Stomach (tissue), 9 donors: ENCODE results near the gene DMXL1. TPM values are rescaled to one million over a fixed set of nuclear protein-coding genes. Genes with fewer than 3 reads are reported as not detected.
A peak's percentile ranks its signal among the peaks of the same experiment; 100 is the strongest.

ENCODE experiments used
- DNase-seq, 2 donors: peaks; one replicate each; pipeline versions ENCODE4 v3.0.0 to v3.0.0-alpha.2; 2013 to 2019
- H3K27ac ChIP-seq, 5 donors: fragments of 200-600 bp in 4 of 5; sonication (generic) in 4 of 5; one replicate each; pipeline ENCODE4 v1.5.1; 2013 to 2019; ENCODE audit warnings: mild to moderate bottlenecking in 1 of 5, moderate library complexity in 1 of 5
- H3K27me3 ChIP-seq, 3 donors: fragments of 200-600 bp; sonication (generic); one replicate each; pipeline ENCODE4 v1.5.1; 2017 to 2019; ENCODE audit warnings: mixed run types in 1 of 3
- H3K36me3 ChIP-seq, 4 donors: fragments of 200-600 bp; sonication (generic); 1 replicate in 3 of 4; 2 replicates in 1 of 4; pipeline ENCODE4 v1.5.1; 2016 to 2019
- H3K4me1 ChIP-seq, 4 donors: fragments of 200-600 bp; sonication (generic); one replicate each; pipeline ENCODE4 v1.5.1; 2016 to 2019
- H3K4me3 ChIP-seq, 4 donors: fragments of 200-600 bp; sonication (generic) in 3 of 4; one replicate each; pipeline ENCODE4 v1.5.1; 2016 to 2019; ENCODE audit warnings: mild to moderate bottlenecking in 1 of 4
- H3K9me3 ChIP-seq, 4 donors: fragments of 200-600 bp; sonication (generic); one replicate each; pipeline ENCODE4 v1.5.1; 2016 to 2019
- EP300 ChIP-seq: sonication (generic); formaldehyde crosslinking; IDR thresholded peaks from one replicate; pipeline ENCODE4 v1.6.1; 2017; ENCODE audit warnings: antibody characterized with exemption
- POLR2A ChIP-seq, 4 donors: fragments of 450-650 bp; IDR thresholded peaks; one replicate each; pipeline ENCODE4 v1.6.1; 2016; ENCODE audit warnings: antibody characterized with exemption in 4 of 4, control low read depth in 2 of 4, mild to moderate bottlenecking in 1 of 4, moderate library complexity in 1 of 4
- POLR2AphosphoS5 ChIP-seq, 3 donors: sonication (generic); formaldehyde crosslinking; IDR thresholded peaks; one replicate each; pipeline ENCODE4 v1.6.1; 2016; ENCODE audit warnings: antibody characterized with exemption in 3 of 3
- WGBS, 5 donors: extraction: QIAGEN DNeasy Blood & Tissue Kit in 3 of 5; methylation state at CpG; one replicate each; pipeline versions ENCODE4 v1.1.5 to v1.1.7; 2013 to 2018; 5-methylcytosine and 5-hydroxymethylcytosine counted together
- intact Hi-C: fragments of 100-400 bp; cut with DNase I; formaldehyde crosslinking; loops from one replicate; pipeline ENCODE4 v1.15.1; 2023; ENCODE audit warnings: low total_unique reads
- polyA plus RNA-seq, 3 donors: library from polyadenylated mRNA; stranded (reverse); fragments of 200-250 nt; gene quantifications; one replicate each; pipeline ENCODE4 v1.2.3, GENCODE V29; 2013
- total RNA-seq, 5 donors: library from RNA; depleted of rRNA; stranded (reverse); fragments of >200 nt; gene quantifications; one replicate each; pipeline versions ENCODE4 v1.1.0 to v1.2.3, GENCODE V29; 2014 to 2016
- TF ChIP-seq, protein P1 (sequence below), 7 experiments: fragments of 450-650 bp in 4 of 7; fragments of 200-600 bp in 3 of 7; sonication (generic) in 3 of 7; IDR thresholded peaks; one replicate each; pipeline ENCODE4 v1.5.1; 2016 to 2019; ENCODE audit warnings: antibody characterized with exemption in 7 of 7, control low read depth in 2 of 7, mild to moderate bottlenecking in 1 of 7
- donor health status: healthy with polysubstance abuse.
- donor health status: Bipolar disorder and iron deficiency.
- donor health status: healthy.

DMXL1 gene
- total and polyA plus RNA-seq, 8 donors: 6.0 to 164 (median 86.0) TPM

DNA sequence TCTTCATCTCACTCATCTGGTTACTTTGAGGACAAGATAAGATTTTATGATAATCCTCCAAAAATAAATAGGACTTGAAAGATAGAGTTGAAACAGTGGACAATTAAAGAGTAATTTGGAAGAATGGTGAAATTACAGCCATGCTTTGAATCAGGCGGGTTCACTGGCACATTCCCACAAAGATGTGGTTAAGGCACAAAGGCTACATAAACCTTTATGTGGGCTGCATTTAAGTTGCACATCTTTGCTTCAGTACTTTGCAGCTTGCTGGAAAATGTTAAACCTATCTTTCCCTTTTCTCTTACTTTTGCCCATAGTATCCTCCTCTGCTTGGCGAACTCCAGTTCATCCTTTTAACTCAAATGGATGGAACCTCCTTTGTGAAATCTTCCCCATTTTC lies 192.8 kb downstream of the DMXL1 start:
- peaks cover 0 to 19% (median 6%) of the 10 kb centered on the region in 4 donors for H3K9me3 ChIP-seq
- whole genome bisulfite sequencing, 5 donors: 93 to 99% (median 98%) methylated on average over 2 of the region's 2 CpGs
- no peak for TF ChIP-seq POLR2A (IDR thresholded peaks at IDR 0.05)
- TF ChIP-seq, protein P1, sequence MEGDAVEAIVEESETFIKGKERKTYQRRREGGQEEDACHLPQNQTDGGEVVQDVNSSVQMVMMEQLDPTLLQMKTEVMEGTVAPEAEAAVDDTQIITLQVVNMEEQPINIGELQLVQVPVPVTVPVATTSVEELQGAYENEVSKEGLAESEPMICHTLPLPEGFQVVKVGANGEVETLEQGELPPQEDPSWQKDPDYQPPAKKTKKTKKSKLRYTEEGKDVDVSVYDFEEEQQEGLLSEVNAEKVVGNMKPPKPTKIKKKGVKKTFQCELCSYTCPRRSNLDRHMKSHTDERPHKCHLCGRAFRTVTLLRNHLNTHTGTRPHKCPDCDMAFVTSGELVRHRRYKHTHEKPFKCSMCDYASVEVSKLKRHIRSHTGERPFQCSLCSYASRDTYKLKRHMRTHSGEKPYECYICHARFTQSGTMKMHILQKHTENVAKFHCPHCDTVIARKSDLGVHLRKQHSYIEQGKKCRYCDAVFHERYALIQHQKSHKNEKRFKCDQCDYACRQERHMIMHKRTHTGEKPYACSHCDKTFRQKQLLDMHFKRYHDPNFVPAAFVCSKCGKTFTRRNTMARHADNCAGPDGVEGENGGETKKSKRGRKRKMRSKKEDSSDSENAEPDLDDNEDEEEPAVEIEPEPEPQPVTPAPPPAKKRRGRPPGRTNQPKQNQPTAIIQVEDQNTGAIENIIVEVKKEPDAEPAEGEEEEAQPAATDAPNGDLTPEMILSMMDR (IDR thresholded peaks at IDR 0.05): no peak
- TF ChIP-seq POLR2AphosphoS5 (IDR thresholded peaks at IDR 0.05): no peak
- no peak for TF ChIP-seq EP300
- H3K36me3 ChIP-seq: no peaks in the 10 kb centered on the region
- intact Hi-C loops: loop anchor here (10.0 kb wide), 1 partner anchor 141 kb away; no protein-coding TSS in a partner anchor
- DNase-seq: no peak
- H3K4me3 ChIP-seq: no peak overlapping the region
- H3K27ac ChIP-seq: no peak overlapping the region
- no peaks in the 10 kb centered on the region for H3K27me3 ChIP-seq
- H3K4me1 ChIP-seq: peaks cover 0 to 5% (median 2%) of the 10 kb centered on the region in 4 donors

DNA sequence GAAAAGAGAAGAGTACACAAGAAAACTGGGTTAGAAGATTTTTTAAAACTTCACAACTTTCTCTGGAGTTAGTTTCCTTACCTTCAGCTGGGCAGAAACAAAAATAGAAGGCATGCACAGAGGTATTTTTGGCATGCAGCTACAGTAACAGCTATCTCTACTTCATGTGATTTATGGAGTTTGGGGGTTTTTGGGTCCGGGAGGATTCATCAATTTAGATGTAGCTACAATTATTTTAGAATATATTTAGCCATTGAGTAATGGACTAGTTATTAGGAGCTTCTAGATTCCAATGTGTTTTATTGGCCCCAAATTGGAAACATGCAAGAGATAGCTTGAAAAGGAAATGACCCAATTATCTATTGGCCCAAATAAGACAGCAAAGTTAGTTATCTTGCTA lies 193.3 kb downstream of the DMXL1 start:
- intact Hi-C loops: loop anchor here (10.0 kb wide), 1 partner anchor 141 kb away; no protein-coding TSS in a partner anchor
- Histone ChIP-seq H3K9me3 (peaks cover 0 to 19% (median 6%) of the 10 kb centered on the region in 4 donors), H3K4me3 (no peak overlapping the region), H3K27me3 (no peaks in the 10 kb centered on the region), H3K27ac (no peak overlapping the region), H3K36me3 (no peaks in the 10 kb centered on the region), H3K4me1 (peaks cover 0 to 5% (median 2%) of the 10 kb centered on the region in 4 donors)
- TF ChIP-seq POLR2AphosphoS5 (IDR thresholded peaks at IDR 0.05) (no peak), EP300 (no peak), POLR2A (IDR thresholded peaks at IDR 0.05) (no peak)
- TF ChIP-seq, protein P1 (IDR thresholded peaks at IDR 0.05): no peak
- no peak for DNase-seq
- 0% methylated on average over 1 of the region's 1 CpG for WGBS, 5 donors

DNA sequence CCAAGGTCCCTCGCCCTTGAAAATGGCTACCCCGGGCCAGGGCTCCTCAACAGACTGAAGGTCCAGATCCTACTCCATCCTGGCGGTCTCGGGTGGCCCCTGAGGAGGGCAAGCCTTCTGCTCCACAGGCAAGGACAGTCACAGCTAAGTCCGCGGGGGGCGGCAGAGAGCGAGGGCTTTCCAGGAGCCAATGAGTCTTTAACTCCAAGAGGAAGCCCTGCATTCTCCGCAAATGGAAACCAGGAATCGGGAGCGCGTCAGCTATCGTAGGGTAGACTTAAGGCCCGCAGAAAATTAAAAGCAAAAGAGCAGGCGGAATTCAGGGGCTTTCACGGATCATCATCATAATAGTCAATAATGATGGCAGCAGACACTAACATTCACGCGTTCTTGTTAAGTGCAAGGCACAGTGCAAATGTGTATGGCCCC lies 197.1 kb downstream of the DMXL1 start:
- H3K36me3 ChIP-seq: no peaks in the 10 kb centered on the region
- intact Hi-C loops: loop anchor here (10.0 kb wide), 1 partner anchor 137 kb away; no protein-coding TSS in a partner anchor
- peak overlapping the region; percentile 69 to 79 (median 74) for H3K4me3 ChIP-seq
- 2 to 5% (median 3%) methylated on average over 18 of the region's 18 CpGs for WGBS, 5 donors
- H3K27ac ChIP-seq: peak overlapping the region; percentile 91 to 97 (median 93)
- peak; percentile 93 to 97 for DNase-seq
- TF ChIP-seq, protein P1 (IDR thresholded peaks at IDR 0.05): peak in 4 of 7 experiments; percentile 23 to 70 (median 28)
- no peak for TF ChIP-seq POLR2AphosphoS5 (IDR thresholded peaks at IDR 0.05)
- H3K27me3 ChIP-seq: no peaks in the 10 kb centered on the region
- H3K9me3 ChIP-seq: no peaks in the 10 kb centered on the region
- H3K4me1 ChIP-seq: peaks cover 23 to 42% (median 33%) of the 10 kb centered on the region in 4 donors

DNA sequence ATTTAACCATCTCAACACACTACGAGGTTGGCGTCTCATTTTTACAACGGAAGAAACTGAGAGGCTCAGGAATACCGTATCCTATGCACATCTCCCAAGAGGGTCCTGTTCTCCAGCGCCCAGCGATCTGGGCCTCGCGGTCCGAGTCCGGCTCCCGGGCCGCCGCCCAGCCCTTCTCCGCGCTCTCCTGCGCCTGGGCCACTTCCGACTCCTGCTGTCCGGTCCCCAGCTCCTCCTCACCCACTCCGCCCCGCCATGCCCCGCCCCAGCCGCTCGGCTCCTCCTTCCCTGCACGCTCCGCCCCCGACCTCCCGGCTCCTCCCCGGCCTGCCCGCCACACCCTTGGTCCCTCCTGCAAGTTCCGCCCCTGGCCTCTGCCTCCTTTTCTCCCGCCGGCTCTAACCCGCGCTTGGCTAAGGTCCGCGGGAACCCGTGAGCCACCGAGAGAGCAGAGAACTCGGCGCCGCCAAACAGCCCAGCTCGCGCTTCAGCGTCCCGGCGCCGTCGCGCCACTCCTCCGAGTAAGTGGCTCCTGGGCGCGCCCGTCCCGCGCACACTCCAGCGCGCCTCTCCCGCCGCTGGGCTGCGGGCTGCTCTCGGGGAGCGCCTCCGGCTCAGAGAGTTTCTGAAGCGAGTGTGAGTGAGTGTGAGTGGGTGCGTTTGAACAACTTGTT lies 197.6 kb downstream of the DMXL1 start:
- no peaks in the 10 kb centered on the region for H3K27me3 ChIP-seq
- peaks cover 29 to 48% (median 39%) of the 10 kb centered on the region in 4 donors for H3K4me1 ChIP-seq
- no peaks in the 10 kb centered on the region for H3K9me3 ChIP-seq
- peak; percentile 97 to 98 for DNase-seq
- TF ChIP-seq POLR2A (IDR thresholded peaks at IDR 0.05): peak in 2 of 4 donors; percentile 62 to 75
- TF ChIP-seq EP300: no peak
- TF ChIP-seq, protein P1 (IDR thresholded peaks at IDR 0.05): peak in 1 of 7 experiments; percentile 12
- peak; percentile 60 to 87 (median 82) for TF ChIP-seq POLR2AphosphoS5 (IDR thresholded peaks at IDR 0.05)
- peak overlapping the region; percentile 69 to 79 (median 74) for H3K4me3 ChIP-seq
- peak overlapping the region; percentile 91 to 97 (median 93) for H3K27ac ChIP-seq
- WGBS, 5 donors: 0 to 1% (median 1%) methylated on average over 47 to 65 of the region's 65 CpGs
- intact Hi-C loops: loop anchor here (10.0 kb wide), 1 partner anchor 136 kb away; no protein-coding TSS in a partner anchor
- no peaks in the 10 kb centered on the region for H3K36me3 ChIP-seq
